Stimulated activated naive CD8-positive, alpha-beta T cell treated with anti-CD3 and anti-CD28 coated beads, Interleukin-15, Interleukin-2, amounts not matched to agents 100 U/mL and 50 U/mL, for 24 hours (primary cell): ENCODE measurements around the gene ABLIM3.

ENCODE experiments used
- ATAC-seq: fragments of 150-1000 bp; cut with Tn5 transposase; one replicate; pipeline ENCODE4 v1.10.0; 2021
- DNase-seq: peaks from one replicate; pipeline ENCODE4 v3.0.0; 2021

Gene ABLIM3

GRCh38 chr5:149133795-149134777 is 7.2 kb upstream of the ABLIM3 start:
- peak; percentile 40 for ATAC-seq

GRCh38 chr5:149134778-149135500 is 6.4 kb upstream of the ABLIM3 start:
- no peak for DNase-seq
- ATAC-seq, result no peak

More at GRCh38 chr5:149133795-149134777, 7.2 kb upstream of the ABLIM3 start:
- DNase-seq, result no peak

GRCh38 chr5:149135536-149136201 is 5.6 kb upstream of the ABLIM3 start:
- ATAC-seq (no peak), DNase-seq (no peak)

GRCh38 chr5:149138182-149138923 is 2.9 kb upstream of the ABLIM3 start:
- ATAC-seq (no peak), DNase-seq (no peak)

GRCh38 chr5:149140197-149141002 is 893 bp upstream of the ABLIM3 start:
- DNase-seq, result no peak
- no peak for ATAC-seq

GRCh38 chr5:149141957-149142851 is 911 bp downstream of the ABLIM3 start:
- no peak for ATAC-seq
- no peak for DNase-seq

GRCh38 chr5:149143470-149143869 is 2.2 kb downstream of the ABLIM3 start:
- no peak for DNase-seq
- ATAC-seq, result no peak

GRCh38 chr5:149144637-149145036 is 3.3 kb downstream of the ABLIM3 start:
- no peak for ATAC-seq
- no peak for DNase-seq

GRCh38 chr5:149145138-149145537 is 3.8 kb downstream of the ABLIM3 start:
- no peak for ATAC-seq
- DNase-seq, result no peak

GRCh38 chr5:149147676-149148075 is 6.4 kb downstream of the ABLIM3 start:
- ATAC-seq (no peak), DNase-seq (no peak)

GRCh38 chr5:149149942-149150341 is 8.6 kb downstream of the ABLIM3 start:
- DNase-seq, result no peak
- no peak for ATAC-seq

GRCh38 chr5:149150457-149150856 is 9.2 kb downstream of the ABLIM3 start:
- DNase-seq (no peak), ATAC-seq (no peak)

- DNase-seq (no peak), ATAC-seq (no peak)
These were observed 10.4 kb downstream of the ABLIM3 start for GRCh38 chr5:149151717-149152116.

GRCh38 chr5:149152317-149152746 is 11.0 kb downstream of the ABLIM3 start:
- no peak for ATAC-seq
- no peak for DNase-seq

GRCh38 chr5:149153193-149153750 is 12.0 kb downstream of the ABLIM3 start:
- ATAC-seq (no peak), DNase-seq (no peak)

GRCh38 chr5:149153751-149154610 is 12.7 kb downstream of the ABLIM3 start:
- DNase-seq, result no peak
- ATAC-seq, result no peak

- ATAC-seq (no peak), DNase-seq (no peak)
These were observed 13.4 kb downstream of the ABLIM3 start for GRCh38 chr5:149154650-149155049.

- peak; percentile 51 for ATAC-seq
These were observed 15.3 kb downstream of the ABLIM3 start for GRCh38 chr5:149156435-149157083.

More at GRCh38 chr5:149156435-149157083, 15.3 kb downstream of the ABLIM3 start:
- no peak for DNase-seq
